Activated CD4-positive, alpha-beta T cell treated with anti-CD3 and anti-CD28 coated beads, Interleukin-2, amount 50 U/mL, for 1 hour (primary cell): ENCODE data around the gene MAML3.

ENCODE experiments used
- DNase-seq: peaks from one replicate; pipeline ENCODE4 v3.0.0-alpha.2; 2020

Gene MAML3

DNA sequence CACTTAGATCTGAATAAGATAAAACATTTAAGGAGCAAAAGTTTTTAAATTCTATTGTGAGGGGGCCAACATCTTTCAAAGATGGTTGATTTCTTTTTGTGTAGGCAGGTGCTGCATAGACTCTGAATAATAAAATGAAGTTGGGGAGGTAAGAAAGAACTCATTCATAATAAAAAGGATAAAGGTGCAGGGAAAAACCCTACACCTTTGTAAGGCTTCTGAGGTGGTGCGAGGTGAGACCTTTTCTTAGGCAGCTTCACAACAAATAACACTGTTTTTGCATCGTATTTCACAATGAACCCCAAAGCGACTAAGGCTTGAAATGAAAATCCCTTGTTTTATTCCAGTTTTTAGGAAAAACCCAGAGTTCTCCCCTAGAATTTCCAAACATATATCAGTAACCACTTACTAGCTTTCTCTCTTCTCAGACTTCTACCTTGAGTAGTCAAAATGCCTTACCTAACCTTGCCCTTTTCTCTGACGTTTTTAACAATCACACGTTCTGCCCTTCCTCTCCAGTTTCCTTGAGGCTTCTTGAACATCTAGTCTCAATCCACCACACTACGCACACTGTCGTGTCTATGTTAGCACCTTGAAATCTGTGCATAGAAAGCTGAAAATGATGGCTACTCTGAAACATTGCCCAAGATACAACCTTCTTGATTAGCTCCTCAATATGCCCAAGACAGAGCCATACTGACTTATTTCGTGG, 30.2 kb downstream of the MAML3 start:
- DNase-seq = no peak

- no peak for DNase-seq
Measured at GRCh38 chr4:140122891-140123290, 31.1 kb downstream of the MAML3 start.

DNA sequence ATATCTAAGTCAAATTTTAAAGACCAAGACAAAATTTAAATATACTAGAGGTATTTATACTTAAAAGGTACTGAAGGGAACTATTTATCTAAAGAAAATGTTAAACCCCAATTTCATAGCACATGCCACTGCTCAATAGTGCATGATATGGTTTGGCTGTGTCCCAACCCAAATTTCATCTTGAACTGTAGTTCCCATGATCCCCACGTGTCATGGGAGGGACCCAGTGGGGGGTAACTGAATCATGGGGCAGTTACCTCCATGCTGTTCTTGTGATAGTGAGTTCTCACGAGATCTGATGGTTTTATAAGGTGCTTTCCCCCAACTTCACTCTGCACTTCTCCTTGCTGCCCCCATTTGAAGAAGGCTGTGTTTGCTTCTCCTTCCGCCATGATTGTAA, 32.3 kb downstream of the MAML3 start:
- DNase-seq = no peak

DNA sequence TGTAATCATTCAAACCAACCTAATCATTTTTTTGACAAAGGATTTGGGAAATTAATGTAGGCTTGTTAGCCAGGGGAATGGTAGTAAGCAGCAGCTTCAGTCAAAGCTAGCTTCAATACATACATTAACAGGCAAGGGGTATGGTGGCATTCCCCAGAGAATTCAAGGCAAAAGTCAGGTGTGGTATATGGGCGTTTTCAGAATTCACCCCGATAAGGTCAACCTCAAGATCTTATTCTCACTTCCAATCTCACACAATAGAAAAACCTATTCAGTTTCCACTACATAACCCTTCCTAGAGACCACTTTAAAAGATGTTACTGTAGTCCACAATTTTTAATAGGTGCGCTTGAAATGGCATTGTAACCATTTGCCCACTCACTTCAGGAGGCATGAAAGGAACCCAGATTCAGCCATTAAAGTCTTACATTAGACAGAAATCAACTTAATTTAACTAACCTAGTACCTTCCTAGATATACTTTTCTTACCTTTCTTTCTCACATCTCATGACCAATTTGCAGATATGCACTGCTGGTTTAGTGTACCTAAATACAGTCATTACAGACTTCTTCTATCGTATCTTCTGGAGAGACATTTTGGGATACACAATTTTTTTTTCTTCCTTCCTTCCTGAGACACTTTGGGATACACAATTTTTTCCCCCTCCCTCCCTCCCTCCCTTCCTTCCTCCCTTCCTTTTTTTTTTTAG, 34.9 kb downstream of the MAML3 start:
- no peak for DNase-seq

- no peak for DNase-seq
Measured at GRCh38 chr4:140117947-140118346, 36.0 kb downstream of the MAML3 start.

DNA sequence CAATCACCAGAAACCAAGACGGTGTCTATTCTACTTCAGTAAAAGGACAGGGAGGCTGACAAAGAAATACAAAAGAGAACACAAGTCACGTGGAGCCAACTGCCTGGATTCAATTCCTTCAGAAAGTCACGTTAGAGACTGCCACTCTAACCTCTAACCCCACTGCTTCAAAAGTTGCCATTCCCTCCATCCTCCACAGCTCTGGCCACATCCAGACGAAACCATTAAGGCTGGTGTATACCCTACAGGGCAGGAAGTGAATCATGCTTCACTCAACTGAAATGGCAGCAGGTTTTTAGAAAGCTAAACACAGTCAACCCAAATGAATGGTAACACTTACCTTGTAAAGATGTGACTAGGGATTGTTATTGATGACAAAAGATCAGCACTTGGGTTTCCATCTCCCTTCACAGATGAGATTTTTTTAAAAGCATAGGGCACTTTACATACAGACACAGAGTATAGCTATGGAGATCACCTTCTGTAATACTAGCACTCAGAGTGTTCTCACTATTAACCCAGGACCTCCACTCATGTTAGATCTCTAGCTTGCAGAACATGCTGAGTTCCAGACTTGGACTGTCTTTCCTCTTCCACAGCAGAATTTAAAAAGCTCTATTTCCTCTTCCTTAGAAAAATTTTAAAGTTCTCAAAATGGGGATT, 37.4 kb downstream of the MAML3 start:
- no peak for DNase-seq

DNA sequence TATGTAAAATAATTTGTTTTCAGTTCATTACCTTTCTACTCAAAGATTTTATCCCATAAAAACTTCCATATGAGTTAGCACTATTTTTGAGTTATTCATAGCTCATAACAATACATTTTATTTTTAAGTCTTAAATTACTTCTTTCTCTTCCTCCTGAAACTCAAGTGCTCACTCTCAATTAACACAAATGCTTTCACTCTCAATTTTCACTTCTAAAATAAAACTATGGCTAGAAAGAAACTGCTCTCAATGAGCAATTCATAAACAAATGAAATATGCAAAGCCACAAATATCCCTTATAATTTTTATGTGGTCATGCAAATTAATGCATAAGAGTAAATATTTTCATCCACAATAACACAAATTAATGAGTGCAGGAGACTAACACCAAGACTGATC, 38.8 kb downstream of the MAML3 start:
- no peak for DNase-seq

- no peak for DNase-seq
Measured at GRCh38 chr4:140113653-140114052, 40.3 kb downstream of the MAML3 start.

- no peak for DNase-seq
Measured at GRCh38 chr4:140112576-140112975, 41.4 kb downstream of the MAML3 start.

DNA sequence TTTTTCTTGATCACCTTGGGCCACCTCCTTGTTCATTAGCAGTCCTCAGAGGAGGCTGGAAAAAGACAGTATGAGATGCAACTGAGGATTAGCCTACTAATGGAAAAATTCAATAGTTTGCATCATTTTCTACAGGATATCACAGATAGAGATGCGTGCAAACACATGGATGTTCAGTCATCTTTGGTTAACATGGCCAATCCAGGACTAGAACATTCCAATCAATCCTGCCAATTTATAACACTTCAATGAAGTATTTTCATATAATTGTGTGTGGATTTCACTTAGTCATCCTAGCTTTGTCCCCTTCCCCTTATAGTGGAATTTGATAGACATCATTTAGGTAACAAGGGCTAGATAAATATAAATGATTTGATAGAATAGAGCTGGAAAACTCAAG, 42.7 kb downstream of the MAML3 start:
- no peak for DNase-seq

DNA sequence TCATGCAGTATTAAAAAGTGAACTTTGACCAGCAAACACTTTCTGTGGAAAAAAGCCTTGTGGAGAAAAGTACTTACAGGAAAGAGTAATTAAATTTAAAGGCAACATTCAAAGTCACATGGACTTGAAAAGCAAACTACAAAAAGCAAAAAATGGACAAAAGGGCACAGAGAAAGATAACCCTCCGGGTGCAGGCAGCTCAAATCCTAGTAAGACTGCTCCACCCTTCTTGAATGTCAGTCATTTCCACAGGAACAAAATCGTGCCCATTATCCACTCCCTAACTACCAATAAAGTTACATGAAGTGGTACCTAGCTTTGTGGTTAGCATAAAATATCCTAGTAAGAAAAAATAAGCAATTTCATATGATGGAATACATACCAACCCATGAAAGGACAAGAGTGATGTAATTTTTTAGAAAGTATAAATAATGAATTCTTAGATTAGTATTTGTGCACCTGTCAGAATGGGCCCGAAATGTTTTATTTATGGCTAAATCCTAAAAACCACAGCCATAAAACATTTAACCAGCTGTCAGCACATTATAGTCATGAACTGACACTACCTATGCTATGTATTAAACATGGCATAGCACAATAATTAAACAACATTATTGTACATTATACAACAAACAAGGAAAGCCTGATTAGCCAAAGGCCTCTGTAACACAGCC, 43.3 kb downstream of the MAML3 start:
- DNase-seq = no peak

- no peak for DNase-seq
Measured at GRCh38 chr4:140109737-140110136, 44.2 kb downstream of the MAML3 start.

- no peak for DNase-seq
Measured at GRCh38 chr4:140109292-140109691, 44.7 kb downstream of the MAML3 start.

DNA sequence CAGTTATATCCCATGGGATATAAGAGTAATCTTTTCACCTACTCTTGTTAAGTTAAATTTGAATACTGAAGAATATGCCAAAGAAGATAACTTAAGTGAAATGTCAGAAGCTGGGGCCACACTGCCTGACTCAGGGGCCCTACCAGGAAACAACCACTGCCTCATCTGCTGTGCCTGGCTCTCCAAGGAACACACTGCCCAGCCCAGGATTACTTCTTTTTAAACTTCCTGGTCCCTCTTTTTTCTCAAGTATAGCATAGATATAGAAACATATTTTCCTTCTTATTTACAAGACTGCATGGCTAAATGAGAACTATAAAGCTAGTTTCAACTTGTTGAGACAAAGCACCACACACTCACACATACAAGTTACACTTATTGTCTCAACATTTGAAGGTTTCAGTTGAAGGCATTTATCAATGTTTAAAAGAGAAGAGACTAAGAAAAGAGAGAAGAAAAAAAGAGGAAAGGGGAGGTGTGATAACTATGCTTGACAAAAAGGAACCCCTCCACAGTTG, 45.2 kb downstream of the MAML3 start:
- no peak for DNase-seq

GRCh38 chr4:140108243-140108642, 45.7 kb downstream of the MAML3 start:
- no peak for DNase-seq

GRCh38 chr4:140106289-140106844, 47.6 kb downstream of the MAML3 start:
- DNase-seq = no peak

- DNase-seq = no peak
Measured at GRCh38 chr4:140105436-140105835, 48.5 kb downstream of the MAML3 start.

DNA sequence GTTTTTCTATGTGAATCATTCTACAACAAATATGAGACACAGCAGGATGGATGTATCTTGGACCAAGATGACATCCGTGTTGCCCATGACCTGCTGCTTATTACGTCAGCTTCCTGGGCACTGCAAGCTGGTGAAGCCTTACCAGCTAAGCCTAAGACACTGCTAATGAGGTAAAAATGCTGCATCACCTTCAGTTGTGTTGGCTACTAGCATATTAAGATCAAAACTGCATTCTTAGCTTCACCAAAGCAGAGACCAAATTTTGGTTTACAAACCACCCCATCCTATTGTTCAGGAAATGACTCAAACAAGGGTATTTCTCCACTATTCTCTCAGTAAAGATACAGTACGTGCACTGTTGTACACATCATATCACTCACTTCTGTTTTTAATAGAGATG, 50.3 kb downstream of the MAML3 start:
- peak; percentile 17 for DNase-seq

DNA sequence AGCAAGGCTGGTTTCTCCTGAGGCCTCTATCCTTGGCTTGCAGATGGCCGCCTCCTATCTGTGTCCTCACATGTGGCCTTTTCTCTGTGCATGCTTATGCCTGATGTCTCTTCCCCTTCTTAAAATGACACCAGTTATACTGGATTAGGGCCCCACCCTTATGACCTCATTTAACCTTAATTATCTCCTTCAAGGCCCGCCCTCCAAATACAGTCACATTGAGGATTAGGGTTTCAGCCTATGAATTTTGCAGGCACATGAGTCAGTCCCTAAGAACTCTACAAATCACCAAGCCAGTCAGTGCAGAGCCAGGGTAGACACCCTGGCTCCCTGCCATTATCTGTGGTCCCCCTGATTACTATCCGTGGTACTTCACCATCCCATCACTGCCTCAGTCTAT, 51.6 kb downstream of the MAML3 start:
- DNase-seq = no peak

DNA sequence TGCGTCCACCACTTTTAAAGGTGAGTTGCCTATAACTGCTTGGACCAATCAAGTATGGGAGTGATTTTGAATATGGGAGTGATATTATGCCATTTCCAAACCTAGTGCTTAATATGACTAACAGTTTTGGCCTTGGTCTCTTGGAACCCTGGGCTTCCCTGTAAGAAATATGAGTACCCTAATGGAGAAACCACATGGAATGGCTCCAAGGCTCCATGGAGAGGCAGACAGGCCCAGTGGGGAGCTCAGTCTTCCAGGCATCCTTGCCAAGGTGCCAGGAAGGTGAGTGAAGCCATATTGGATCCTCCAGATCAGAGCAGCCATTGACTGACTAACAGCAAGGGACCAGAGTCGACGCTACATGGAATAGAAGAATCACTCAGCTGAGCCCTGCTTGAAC, 53.2 kb downstream of the MAML3 start:
- no peak for DNase-seq

- no peak for DNase-seq
Measured at GRCh38 chr4:140099983-140100382, 54.0 kb downstream of the MAML3 start.

DNA sequence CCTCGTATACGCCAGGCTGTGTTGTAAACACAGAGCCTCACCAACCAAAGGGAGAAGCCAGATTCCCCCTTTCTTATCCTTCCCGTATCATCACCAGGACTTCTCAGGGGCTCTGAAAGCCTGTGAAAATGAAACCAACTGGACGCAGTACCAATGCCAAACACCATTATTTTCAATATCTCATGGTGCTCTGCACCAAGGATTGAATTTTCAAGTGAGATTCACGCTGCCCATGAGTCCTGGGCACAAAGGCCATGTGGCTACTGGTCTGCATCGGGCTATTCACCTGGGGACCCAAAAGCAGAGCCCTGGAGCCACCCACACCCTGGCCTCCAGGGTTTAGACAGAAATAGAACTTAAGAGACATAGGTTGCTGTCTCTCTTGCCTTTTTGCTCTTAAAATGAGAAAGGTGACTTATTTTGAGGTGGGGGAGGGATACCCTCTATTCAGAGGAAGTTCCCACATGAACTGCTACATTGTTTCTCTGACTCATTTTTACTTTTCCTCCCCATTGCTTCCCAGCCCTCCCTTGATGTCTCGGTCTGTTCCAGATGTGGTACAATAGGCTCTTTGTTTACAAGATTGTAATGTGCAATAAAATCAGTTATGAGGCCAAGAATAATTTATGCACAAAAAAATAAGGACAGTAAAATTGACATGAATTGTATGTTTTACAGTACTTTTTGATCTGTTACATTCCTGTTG, 55.4 kb downstream of the MAML3 start:
- DNase-seq = no peak
